Activated naive CD8-positive, alpha-beta T cell treated with anti-CD3 and anti-CD28 coated beads, Interleukin-2, amount 50 U/mL, for 16 hours (primary cell): ENCODE data around the gene SIGLEC11.

ENCODE experiments used
- DNase-seq: peaks from one replicate; pipeline ENCODE4 v3.0.0-alpha.2; 2020; ENCODE audit warnings: low read depth, low spot score

SIGLEC11 gene

DNA sequence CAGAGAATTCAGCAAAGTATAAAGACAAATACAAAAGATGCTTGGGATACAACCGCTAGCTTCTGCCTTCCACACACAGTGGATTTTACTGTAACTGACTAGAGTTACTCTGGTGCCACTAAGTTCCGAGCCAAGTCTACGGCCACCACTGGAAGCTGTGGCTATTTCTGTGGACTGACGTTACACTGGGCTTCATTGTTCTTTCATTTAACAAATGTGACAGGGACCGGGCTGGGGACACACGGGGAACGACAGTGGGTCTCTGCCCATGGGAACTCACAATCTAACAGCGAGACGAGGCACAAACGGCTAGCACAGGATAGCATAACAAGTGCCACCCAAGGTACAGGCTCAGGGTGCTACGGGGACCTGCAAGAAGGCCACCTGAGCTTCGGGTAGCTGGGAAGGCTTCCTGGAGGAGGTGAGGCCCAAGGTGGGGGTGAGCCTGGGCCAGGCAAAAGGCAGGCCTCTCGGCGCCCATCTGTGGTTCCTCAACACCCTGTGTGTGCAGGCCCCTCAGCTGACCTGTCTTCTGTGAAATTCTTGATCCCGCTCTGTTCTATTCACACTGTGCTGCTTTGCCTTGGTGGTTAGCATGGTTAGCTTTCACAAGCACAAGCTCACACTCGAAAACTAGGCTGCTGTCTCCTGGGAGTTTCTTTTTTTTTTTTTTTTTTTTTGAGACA lies 54.0 kb downstream of the SIGLEC11 start:
- no peak for DNase-seq

DNA sequence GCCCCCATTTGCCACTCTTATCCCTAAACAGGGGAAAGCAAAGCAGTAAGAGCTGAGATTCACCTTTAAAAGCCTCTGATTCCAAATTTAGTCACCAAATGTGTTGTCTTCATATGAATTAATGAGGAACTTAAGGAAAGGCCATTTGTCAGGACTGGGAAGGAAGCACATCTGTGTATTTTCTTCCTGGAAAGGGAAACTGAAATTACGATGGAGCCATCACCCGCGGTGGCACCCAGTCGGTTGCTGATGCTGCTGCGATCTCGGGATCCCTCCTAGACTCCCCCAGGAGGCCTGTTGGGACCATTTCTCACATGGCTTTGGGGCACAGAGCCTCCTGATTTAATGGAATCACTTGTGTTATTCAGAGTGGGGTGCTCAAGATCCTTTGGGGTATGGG lies 56.8 kb downstream of the SIGLEC11 start:
- no peak for DNase-seq
